ENCODE results near the gene JMJD8.

The JMJD8 gene

GRCh38 chr16:679814-680624, 4.1 kb downstream of the JMJD8 start, which contains the start of gene STUB1 (continued):
- TF ChIP-seq HOXD13 (CRISPR knock-in tag; IDR thresholded peaks at IDR 0.05; ENCODE audit: borderline replicate concordance) (no peak), EGR2 (tag by site-specific recombination; IDR thresholded peaks at IDR 0.05; ENCODE audit: low read depth) (peak; percentile 78), CTCF (tag by site-specific recombination; IDR thresholded peaks at IDR 0.05) (no peak), ZNF777 (tag by site-specific recombination; IDR thresholded peaks at IDR 0.05; ENCODE audit: borderline replicate concordance) (peak; percentile 81; the same call in 1 of the 2 replicates), ZNF416 (tag by site-specific recombination; IDR thresholded peaks at IDR 0.05) (no peak), WT1 (tag by site-specific recombination; IDR thresholded peaks at IDR 0.05) (peak; percentile 19; the same call in 1 of the 2 replicates), ZNF792 (tag by site-specific recombination; IDR thresholded peaks at IDR 0.05) (no peak), GLIS2 (tag by site-specific recombination; IDR thresholded peaks at IDR 0.05) (peak; percentile 96), ZNF664 (tag by site-specific recombination; IDR thresholded peaks at IDR 0.05) (no peak), ZFP69B (tag by site-specific recombination; IDR thresholded peaks at IDR 0.05) (peak; percentile 77; the same call in 1 of the 2 replicates), PRDM1 (tag by site-specific recombination; IDR thresholded peaks at IDR 0.05) (no peak), HOXA7 (CRISPR knock-in tag; IDR thresholded peaks at IDR 0.05; ENCODE audit: borderline replicate concordance) (no peak), ZNF426 (tag by site-specific recombination; IDR thresholded peaks at IDR 0.05) (no peak), OSR2 (tag by site-specific recombination; IDR thresholded peaks at IDR 0.05) (no peak), ZNF623 (tag by site-specific recombination; IDR thresholded peaks at IDR 0.05) (no peak), SCRT1 (tag by site-specific recombination; IDR thresholded peaks at IDR 0.05; ENCODE audit: borderline replicate concordance) (no peak), ZNF274 (IDR thresholded peaks at IDR 0.05; ENCODE audit: low read length) (no peak), ZNF274 (tag by site-specific recombination; IDR thresholded peaks at IDR 0.05; ENCODE audit: borderline replicate concordance) (no peak)
- TF ChIP-seq, protein P1, sequence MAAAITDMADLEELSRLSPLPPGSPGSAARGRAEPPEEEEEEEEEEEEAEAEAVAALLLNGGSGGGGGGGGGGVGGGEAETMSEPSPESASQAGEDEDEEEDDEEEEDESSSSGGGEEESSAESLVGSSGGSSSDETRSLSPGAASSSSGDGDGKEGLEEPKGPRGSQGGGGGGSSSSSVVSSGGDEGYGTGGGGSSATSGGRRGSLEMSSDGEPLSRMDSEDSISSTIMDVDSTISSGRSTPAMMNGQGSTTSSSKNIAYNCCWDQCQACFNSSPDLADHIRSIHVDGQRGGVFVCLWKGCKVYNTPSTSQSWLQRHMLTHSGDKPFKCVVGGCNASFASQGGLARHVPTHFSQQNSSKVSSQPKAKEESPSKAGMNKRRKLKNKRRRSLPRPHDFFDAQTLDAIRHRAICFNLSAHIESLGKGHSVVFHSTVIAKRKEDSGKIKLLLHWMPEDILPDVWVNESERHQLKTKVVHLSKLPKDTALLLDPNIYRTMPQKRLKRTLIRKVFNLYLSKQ (tag by site-specific recombination; IDR thresholded peaks at IDR 0.05; ENCODE audit: borderline replicate concordance) = no peak
- TF ChIP-seq, protein P2, sequence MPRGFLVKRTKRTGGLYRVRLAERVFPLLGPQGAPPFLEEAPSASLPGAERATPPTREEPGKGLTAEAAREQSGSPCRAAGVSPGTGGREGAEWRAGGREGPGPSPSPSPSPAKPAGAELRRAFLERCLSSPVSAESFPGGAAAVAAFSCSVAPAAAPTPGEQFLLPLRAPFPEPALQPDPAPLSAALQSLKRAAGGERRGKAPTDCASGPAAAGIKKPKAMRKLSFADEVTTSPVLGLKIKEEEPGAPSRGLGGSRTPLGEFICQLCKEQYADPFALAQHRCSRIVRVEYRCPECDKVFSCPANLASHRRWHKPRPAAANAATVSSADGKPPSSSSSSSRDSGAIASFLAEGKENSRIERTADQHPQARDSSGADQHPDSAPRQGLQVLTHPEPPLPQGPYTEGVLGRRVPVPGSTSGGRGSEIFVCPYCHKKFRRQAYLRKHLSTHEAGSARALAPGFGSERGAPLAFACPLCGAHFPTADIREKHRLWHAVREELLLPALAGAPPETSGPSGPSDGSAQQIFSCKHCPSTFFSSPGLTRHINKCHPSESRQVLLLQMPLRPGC (tag by site-specific recombination; IDR thresholded peaks at IDR 0.05) = no peak

All from HEK293 (cell line).